Measurements from ENCODE around the gene PRDM11.

The PRDM11 gene

DNA sequence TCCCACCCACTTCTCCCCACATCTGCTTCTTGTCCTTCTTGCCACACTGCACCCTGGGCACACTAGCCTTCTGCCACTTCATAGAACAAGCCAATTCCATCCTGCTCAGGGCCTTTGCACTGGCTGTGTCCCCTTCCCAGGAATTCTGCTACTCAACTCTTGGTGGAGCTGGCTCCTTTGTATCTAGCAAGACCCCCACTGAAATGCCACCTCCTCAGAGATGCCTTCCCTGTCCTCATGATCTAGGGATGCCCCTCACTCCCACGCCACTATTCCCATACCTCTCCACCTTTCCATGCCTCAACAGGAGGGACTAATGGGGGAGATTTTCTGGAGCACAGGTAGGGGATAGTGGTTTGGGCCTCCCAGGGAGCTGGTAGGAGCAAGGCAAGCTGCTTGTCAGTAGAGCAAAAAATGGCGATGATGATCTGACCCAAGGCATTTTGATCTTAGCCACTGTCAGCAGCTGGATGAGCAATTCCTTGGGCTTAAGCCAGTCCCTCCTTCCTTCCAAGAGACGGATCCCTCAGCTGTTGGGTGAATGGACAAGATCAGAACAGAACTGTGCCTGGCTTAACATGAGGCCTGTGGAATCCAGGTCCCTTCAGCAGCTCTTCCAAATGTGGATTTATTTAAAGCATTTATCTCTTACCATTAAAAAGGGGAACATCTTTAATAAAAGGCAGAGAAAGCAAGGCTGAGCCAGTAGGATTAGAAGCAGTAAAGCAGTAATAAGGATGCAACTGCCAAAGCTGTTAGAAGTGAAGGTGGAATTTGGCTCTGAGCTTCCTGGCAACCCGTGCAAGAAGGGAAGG, 4.0 kb upstream of the PRDM11 start:
- DNase-seq: no peak

DNA sequence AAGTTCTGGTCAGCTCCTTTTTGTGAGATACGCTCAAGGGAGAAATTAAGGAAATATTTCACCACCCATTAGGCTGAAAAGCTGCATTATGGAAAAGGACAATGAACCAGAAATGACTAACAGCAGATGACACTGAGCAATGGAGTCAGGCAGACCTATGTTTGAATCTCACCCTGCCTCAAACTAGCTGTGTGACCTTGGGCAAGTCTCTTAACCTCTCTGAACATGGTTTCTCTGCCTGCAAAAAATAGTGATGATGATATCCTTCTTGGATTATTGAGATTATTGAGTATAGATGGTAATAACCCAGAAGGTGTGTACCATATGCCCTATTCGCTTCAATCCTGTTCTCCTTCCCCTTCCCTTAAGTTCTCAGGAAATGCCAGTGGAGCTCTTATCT, 2.9 kb upstream of the PRDM11 start:
- DNase-seq: no peak

DNA sequence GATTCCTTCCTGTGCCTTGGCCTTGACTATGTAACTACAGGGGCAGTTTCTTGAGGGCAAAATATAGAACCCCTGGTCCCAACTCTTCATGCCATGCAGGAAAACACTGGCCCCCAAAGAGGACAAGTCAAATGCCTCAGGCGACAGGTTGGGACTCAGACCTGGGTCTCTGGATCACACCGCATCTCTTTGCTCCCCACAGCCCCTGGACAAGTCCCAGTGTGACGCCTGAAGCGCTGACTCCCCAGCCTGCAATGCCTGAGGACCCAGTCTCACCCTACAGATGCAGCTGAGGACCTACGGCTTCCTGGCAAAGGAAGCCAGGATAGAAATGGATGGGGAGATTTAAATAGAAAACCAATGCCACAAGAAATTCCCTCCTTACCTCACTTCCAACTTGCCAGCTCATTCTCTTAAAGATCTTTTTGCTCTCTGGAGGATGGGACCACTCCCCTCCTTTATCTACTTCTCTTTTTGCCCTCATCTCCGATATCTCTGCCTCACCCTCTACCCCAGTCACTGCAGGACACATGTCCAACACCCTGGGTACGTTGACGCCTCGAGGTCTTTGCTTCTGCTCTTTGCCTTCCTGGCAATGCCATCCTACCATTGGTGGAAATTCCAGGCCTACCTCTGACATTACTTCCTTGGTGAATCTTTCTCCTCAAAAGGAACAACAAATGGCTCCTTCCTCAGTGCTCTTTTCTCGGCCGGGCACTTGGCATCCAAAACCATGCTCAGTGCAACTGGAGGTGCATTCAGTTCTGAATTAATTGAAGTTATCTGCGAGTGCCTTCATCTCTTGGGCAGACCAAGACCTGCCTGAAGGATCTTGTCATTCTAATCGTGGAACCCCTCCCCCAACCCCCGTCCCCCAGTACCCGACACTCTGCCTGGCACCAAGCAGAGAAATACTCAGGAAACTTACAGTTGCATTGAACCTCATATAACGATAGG, 2.0 kb upstream of the PRDM11 start:
- DNase-seq: no peak

DNA sequence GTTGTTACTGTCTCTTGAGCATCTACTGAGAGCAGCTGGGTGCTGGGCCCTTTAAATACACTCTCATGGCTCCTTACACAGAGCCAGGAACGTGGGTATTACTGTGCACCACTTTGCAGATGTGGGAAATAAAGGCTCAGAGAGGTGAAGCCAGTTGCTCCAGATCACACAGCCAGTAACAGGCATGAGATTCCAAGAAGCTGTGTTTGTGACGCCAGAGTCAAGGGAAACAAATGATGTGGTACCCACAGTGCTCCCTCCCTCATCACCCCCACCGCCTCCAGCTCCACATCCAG, 1.4 kb upstream of the PRDM11 start:
- DNase-seq: no peak

DNA sequence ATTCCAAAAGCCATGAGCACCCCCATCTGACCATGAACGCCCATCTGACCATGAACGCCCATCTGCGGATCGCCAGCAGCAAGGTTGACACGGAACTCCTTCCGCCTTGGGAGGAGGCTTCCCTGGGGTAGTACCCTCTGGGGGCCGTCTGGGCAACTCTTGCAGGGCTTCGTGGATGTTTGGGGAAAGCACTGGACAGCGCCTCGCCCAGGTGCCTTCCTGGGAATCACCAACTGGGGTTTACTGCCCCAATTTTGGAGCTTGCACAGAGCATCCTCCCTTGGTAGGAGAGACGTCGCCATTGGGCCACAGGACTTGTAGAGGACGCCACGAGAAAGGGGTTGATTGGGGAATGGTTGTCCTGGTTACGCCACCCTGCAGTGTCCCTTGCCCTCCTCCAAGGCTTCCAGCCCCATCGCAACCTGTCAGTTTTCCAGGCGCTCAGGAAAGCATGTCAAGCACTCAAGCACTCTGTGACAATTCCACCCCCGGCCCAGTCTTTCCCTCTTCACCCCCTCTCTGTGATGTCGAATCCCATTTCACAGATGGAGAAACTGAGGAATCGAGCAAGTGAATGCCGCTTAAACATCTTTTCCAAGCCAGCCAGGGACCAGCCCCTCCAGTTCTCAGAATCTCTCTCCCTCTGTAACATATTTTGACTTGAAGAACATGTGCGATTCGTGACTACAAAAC, 914 bp upstream of the PRDM11 start:
- DNase-seq: no peak

DNA sequence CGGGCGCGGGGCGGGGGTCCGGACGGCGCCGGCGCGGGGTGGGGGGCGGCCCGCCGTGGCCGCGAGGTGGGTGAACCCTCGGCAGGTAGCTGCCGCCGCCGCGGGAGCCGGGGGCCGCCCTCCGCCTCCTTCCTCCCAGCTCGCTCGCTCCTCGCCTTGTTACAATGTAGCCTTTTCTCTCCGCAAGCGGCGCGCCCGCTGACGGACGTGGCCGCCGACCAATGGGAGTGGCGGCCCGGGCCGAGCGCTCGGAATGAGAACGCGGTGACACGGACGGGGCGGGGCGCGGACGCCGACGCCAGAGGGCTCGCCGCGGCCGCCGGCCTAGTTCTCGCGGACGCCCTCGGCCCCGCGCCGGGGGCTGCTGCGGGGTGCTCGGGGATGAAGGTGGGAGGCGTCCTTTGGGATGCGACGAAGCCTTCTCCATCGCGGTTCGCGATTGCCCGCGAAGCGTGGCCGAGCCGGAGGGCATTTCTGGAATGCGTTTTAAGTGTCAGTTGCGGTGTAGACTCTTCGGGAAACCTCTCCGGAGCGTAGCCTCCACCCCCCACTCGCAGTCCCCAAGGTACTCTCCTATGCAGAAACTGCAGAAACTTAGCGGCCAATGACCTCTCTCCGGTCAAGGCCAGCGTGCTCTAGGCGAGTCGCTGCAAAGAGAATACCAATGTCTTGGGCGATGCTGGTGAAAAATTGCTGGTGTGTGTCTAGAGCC, 734 bp downstream of the PRDM11 start:
- peak; percentile 93 for DNase-seq

DNA sequence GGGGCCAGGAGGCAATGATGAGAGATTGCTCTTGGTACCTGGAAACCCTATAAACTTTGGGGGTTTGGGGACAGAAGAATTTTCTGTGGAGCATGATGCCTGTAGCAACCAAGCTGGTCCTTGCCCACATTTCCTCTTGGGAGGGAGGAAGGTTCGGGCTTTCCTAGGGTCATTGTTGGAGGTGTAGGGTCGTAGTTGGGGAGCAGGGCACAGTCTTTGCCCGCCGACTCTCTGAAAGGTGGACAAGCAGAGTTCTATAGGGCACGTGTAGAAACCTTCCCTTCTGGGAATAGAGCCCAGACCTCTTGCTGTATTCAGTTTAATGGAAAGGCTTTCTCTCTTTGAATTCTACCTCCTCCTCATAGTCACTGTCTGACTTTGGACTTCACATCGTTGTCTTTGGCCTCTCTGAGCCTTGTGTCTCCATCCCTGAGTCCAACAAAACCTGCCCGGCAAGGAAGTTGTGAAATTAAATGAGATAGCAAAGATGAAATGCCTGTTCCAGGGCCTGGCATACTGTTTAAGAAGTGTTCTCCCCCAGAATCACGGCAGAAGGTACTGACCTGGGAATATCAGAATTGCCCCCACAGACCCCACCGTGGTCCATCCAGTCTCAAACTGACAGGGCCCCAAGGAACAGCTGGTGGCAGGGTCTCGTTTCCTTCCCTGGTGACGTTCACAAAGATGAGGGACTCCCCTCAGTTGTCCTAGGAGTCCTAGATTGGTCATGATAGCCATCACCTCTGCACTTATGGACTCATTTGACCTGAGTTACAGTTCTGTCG, 1.6 kb downstream of the PRDM11 start:
- DNase-seq: no peak

DNA sequence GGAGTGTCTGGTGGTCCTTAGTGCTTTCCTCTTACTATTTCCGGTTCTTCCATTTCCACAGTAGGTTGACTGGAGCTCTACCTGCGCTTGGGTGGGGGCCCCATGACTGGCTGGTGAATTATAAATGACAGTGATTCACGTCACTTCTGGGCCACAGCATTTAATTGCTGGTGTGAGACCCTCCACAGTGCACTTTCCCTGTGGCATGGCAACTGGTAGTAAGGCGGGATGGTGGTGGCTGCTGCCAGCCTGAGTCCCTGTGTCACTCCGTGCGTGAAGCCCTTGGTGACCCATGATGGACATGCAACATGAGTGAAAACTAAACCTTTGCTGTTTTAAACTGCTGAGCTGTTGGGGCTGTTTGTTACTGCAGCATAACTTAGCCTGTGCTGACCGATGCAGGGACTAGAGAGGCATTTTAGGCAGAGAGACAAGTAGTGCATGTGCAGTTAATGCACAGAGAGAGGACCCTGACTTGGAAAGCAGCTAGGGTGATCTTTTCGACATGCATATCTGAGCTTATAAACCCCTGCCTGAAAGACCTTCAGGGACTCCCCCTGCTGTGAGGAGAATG, 3.1 kb downstream of the PRDM11 start:
- no peak for DNase-seq

DNA sequence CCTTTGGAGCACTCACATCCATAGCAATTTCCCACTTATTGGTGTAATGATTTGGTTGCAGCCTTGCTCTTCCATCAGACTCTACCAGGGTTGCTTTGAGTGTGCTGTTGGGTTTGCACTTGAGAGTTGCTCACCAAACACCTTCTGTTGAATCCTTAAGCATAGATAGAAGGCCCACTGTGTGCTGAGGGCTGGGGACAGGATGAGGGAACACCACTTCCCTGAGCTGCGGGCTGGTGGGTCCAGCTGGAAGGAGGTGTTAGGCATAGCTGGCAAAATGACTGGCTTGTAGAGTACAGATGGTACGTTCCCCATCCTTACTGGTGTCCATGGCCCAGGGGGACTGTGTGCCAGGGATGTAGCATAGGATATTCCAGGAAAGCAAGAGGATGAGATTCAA, 3.9 kb downstream of the PRDM11 start:
- DNase-seq: no peak

DNA sequence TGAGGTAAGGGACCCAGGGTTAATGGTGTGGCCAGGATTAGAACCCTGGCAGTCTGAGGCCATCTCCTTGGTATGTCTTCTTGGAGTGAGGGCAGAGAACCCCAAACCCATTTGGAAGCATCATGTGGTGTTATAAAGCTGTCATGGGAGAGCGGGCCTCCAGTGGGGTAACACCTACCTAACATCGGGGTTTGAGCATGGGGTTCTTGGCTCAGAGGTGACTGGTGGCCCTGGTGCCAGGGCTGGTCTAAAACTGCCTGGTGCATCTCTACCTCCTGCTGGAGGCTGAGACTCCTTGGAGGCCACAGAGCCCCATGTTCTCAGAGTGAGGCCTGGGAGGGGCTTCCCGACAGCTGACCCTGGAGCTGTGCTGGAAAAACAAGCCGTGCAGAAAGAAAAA, 4.5 kb downstream of the PRDM11 start:
- no peak for DNase-seq

DNA sequence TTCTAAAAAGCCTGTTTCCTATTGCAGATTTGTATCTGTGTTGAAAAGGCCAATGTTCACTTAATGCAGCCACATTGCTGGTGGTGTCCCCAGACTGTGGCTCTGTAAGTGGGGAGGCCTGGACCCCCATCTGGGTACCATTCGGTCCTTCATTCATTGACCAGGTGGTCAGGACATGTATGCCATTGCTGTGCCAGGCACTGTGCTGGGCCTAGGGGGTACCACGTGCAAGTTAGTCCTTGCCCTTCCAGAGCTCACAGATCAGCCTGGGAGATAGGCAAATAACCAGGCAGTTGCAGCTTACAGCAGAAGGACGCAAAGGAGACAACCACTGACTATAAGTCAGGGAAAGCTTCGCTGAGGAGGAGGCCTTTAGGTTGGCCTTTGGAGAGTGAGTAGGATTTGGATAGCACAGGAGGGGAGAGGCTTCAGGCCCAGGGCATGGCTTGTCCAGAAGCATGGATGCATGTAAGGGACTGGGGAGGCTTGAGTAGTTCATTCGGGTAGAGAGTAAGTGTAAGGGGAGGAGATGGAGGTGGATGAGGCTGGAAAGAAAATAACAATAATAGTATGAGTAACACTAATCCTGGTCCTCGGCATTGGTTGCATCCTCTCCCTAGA, 5.0 kb downstream of the PRDM11 start:
- DNase-seq: no peak

DNA sequence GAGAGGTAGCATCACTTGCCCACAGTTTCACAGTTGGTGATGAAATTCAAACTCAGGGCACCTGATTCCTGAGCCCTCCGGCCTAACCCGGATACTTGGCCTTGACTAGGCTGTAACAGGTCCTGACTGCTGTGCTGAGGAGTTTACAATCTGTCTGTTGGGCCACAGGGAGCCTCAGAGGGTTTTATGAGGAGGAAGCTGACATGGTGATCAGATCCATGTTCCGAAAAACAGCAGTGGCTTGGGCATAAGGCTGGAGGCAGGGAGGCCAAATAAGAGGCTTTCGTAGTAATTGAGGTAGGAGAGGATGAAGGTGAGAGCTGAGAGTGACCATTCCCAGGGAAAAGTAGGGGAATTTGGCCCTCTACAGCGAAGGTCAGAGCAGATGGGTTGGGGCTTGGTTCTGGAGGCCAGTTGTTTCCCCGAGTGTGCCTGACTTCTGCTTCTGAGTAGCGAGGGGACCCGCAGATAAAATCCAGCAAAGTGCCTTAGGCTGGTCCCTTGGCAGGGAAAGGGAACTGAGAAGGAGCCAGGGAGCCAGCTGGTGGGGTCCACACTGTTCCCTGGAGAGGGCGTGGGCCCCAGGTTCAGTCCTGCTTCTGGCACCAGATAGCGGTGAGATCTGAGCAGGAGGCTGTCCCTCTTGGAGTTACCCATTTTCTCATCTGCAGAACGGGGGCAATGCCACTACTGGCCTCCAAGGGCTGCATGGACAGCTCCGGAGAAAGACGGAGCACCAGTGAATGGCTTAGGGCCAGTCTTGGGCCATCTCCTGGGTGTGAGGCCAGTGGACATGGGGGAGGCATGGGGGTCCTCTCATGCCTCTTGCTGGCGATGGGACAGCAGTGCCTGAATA, 6.5 kb downstream of the PRDM11 start:
- DNase-seq: no peak

DNA sequence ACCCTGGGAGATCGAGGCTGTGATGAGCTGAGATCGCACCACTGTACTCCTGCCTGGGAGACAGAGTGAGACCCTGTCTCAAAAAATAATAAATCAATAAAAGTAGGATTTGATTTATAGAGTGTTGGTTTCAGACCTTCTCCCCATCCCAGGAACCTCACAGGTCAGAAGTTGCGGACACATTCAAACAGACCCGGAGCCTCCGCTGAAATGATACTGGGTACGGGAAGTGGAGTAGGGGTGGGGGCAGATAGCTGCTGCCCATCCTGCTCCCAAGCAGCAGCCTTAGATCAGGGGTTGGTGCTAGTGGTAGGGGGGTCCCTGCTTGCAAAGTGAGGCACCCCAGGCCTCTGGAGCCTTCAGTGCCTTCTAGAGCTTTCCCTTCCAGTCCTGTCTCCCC, 7.8 kb downstream of the PRDM11 start:
- DNase-seq: no peak

DNA sequence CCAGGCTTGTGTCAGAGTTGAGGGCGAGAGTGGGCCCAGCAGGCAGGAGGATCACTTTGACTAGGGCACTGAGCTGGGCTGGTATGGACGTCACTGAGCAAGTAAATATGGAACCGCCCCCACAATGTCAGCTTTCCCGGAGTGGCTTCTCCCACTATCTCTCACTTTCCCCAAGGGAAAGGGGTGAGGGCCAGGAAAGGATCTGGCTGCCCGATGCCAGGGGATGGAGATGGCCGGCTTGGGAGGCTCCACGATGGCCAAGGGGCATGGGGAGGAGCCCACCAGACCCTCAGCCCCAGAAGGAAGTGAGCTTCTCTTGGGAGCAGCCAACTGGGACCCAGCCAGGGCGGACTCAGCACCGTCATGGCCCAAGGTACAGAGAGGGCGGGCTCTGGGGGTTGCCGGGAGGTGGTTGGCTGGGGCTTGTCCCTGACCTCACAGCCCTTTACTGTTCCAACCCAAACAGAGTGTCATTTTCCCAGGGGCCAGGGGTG, 8.7 kb downstream of the PRDM11 start:
- no peak for DNase-seq

DNA sequence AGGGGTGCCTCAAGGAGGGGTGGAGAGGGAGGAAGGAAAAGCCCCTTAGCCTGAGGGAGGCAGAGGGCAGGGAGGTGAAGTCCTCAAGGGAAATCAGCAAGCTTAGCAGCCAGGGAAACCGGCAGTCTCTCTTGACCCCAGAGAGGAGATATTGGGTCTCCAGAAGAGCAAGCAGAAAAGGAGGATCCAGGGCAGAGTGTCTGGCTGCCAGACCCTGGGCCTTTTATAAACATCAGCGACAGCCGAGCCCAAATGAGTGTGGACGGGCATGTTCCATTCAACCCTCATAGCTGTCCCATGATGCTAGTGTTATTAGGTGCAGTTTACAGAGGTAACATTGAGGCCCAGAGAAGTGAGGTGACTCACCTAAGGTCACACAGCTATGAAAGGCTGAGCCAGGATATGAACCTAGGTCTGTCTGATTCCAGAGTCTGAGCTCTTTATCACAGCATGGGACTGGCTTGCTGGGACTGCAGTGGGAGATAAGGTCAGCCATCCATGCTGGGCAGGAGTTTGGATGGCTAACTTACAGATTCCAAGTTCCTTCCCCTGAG, 9.3 kb downstream of the PRDM11 start:
- no peak for DNase-seq

DNA sequence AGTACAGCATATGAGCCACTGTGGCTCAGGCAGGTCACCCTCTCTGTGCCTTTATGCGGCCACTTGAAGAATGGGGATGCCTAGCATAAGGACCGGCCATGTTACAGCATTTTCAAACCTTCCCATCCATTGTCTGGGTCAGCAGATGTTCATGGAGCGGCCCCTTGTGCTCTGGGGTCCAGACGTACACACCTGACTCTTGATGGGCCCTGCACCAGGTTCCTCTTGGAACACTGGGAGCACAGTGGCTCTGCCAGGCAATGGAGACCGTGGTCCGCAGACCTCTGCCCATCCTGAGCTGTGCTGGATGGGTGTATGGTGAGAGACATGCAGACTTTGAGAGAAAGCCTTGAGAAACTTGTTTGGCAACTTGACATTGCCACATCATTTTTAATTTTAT, 9.8 kb downstream of the PRDM11 start:
- no peak for DNase-seq

DNA sequence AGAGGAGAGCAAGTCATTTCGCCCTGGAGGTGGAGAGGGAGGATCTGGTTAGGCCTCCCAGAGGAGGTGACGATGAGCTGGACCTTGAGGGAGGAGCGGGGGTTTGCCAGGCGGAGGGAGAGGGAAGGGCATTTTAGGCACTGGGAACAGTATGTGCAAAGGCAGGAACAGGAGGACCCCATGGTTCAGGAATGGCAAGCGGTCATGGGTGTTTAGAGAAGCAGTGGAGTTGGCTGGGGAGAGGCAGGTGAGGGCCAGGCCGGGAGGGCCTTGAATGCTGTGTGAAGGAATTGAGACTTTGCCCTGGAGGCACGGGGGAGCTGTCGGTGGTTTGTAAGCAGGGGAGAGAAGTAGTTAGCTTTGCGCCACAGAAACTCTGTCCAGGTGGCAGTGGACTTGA, 10.3 kb downstream of the PRDM11 start:
- DNase-seq: no peak

DNA sequence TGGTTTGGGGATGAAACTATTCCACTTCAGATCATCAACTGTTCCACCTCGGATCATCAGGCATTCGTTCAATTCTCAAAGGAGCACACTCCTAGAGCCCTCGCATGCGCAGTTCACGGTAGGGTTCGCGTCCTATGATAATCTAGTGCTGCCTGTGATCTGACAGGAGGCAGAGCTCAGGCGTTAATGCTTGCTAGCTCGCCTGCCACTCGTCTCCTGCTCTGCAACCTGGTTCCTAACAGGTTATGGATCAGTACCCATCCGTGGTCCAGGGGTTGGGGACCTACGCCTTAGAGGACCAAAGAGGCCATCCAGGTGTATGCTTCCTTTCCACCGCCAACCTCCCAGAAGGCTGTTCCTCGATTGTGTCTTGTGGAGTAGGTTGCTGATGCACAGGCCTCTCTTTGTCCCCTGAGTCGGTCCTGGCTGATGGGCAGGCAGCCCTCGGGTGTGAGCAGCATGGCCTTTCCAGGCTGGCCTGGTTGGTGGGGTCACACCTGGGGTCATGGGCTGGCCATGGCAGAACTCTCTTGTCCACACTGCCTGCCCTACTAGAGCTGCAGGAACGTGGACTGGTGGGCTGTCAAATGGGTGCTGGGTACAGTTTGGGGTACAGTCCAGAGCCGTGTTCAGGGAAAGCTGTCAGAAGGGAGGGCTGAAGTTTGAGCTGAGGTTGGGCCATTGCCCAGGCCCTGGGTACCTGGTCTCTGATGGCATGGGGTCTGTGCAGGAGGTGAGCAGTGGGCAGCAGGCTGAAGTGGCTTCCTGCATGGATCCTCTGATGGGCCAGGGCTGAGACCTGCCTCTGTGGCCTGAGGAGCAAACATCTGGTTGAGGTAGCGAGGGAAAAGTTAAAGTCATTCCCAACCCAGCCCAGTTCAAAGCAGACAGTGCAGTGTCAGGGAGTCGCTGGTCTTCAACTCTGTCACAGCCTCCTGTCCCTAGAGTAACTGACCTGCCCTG, 11.1 kb downstream of the PRDM11 start:
- no peak for DNase-seq

Measured in CD4-positive, alpha-beta T cell treated with Interleukin-17A for 1 hour (primary cell).